A549 (cell line): ENCODE results near the gene ADCY10. TPM values are rescaled to one million over a fixed set of nuclear protein-coding genes. Genes with fewer than 3 reads are reported as not detected.

Source experiments
- ATAC-seq, 2 experiments: fragments of 200-7000 bp in 1 of 2; fragments of >200 bp in 1 of 2; cut with Nextera tagmentation in 1 of 2; cut with Tn5 transposase in 1 of 2; 3 replicates each; pipeline versions ENCODE4 v1.8.0 to v1.9.1; 2018 to 2020; ENCODE audit warnings: mild to moderate bottlenecking in 1 of 2, moderate library complexity in 1 of 2
- CTCF ChIA-PET: fragments of 300-600 bp; sonication (Branson Sonifier 250); formaldehyde crosslinking; extraction: SDS; loops from one replicate; lab custom pipeline; 2021; ENCODE audit warnings: antibody characterized with exemption, inconsistent platforms; lab: Yijun Ruan, JAX
- POLR2A ChIA-PET: fragments of 350-600 bp; formaldehyde crosslinking; extraction: SDS; loops from one replicate; lab custom pipeline; 2021; ENCODE audit warnings: antibody characterized with exemption, inconsistent platforms; lab: Yijun Ruan, JAX
- DNase-seq, 2 experiments: peaks; one replicate each; pipeline versions ENCODE4 v3.0.0 to v3.0.0-alpha.2; 2011 to 2016; ENCODE audit warnings: low read depth in 1 of 2, low spot score in 1 of 2
- FAIRE-seq: peaks from 2 replicates; lab custom pipeline; 2011; peaks lifted over from hg19 to GRCh38; lab: Jason Lieb, UNC
- H3K27ac ChIP-seq, 2 experiments: fragments of >200 bp; sonication (Bioruptor Twin); formaldehyde crosslinking; 3 replicates each; pipeline ENCODE4 v1.5.1; 2016 to 2017
- H3K4me1 ChIP-seq: fragments of >200 bp; sonication (Bioruptor Twin); formaldehyde crosslinking; 3 replicates; pipeline ENCODE4 v1.6.1; 2016
- H3K4me2 ChIP-seq: fragments of >200 bp; sonication (Bioruptor Twin); formaldehyde crosslinking; 3 replicates; pipeline ENCODE4 v1.6.1; 2016
- H3K4me3 ChIP-seq: fragments of >200 bp; sonication (Bioruptor Twin); formaldehyde crosslinking; 3 replicates; pipeline ENCODE4 v1.5.1; 2016
- H3K9me3 ChIP-seq: fragments of >200 bp; sonication (Bioruptor Twin); formaldehyde crosslinking; 3 replicates; pipeline ENCODE4 v1.6.1; 2016
- ATOH8 ChIP-seq: fragments of 250-450 bp; sonication (Bioruptor Pico); IDR thresholded peaks from 2 replicates; pipeline ENCODE4 v1.5.0; 2020; ENCODE audit warnings: low read depth, mild to moderate bottlenecking, moderate library complexity
- CBX2 ChIP-seq: fragments of 200-600 bp; sonication (generic); IDR thresholded peaks from 2 replicates; pipeline ENCODE4 v1.6.1; 2016; ENCODE audit warnings: low read depth, mild to moderate bottlenecking, borderline replicate concordance
- CBX8 ChIP-seq: fragments of 200-600 bp; sonication (generic); IDR thresholded peaks from 2 replicates; pipeline ENCODE4 v1.6.1; 2016
- CEBPB ChIP-seq, 2 experiments: fragments of >200 bp in 1 of 2; sonication (Bioruptor Twin) in 1 of 2; formaldehyde crosslinking in 1 of 2; IDR thresholded peaks; 2 replicates each; pipeline ENCODE4 v1.6.1; 2012 to 2016
- CTCF ChIP-seq: fragments of >200 bp; sonication (Bioruptor Twin); formaldehyde crosslinking; IDR thresholded peaks from 3 replicates; pipeline ENCODE4 v1.5.1; 2016
- EHF ChIP-seq: fragments of 250-450 bp; sonication (Bioruptor Pico); IDR thresholded peaks from 2 replicates; pipeline ENCODE4 v1.5.0; 2020; ENCODE audit warnings: mild to moderate bottlenecking
- FOXS1 ChIP-seq: fragments of 250-450 bp; sonication (Bioruptor Pico); IDR thresholded peaks from 2 replicates; pipeline ENCODE4 v1.5.0; 2020; ENCODE audit warnings: mild to moderate bottlenecking, moderate library complexity
- HDAC2 ChIP-seq: fragments of 200-600 bp; sonication (generic); IDR thresholded peaks from 2 replicates; pipeline ENCODE4 v1.6.1; 2016
- HOXA7 ChIP-seq: fragments of 250-450 bp; sonication (Bioruptor Pico); IDR thresholded peaks from 2 replicates; pipeline ENCODE4 v1.5.0; 2020; ENCODE audit warnings: mild to moderate bottlenecking, moderate library complexity
- JUN ChIP-seq, 2 experiments: fragments of >200 bp; sonication (Bioruptor Twin); formaldehyde crosslinking; IDR thresholded peaks; 2 replicates in 1 of 2; 3 replicates in 1 of 2; pipeline ENCODE4 v1.6.1; 2016 to 2017
- JUNB ChIP-seq: fragments of >200 bp; sonication (Bioruptor Twin); formaldehyde crosslinking; IDR thresholded peaks from 2 replicates; pipeline ENCODE4 v1.6.1; 2016
- NFE2L2 ChIP-seq: fragments of 150-350 bp; conservative IDR thresholded peaks from 2 replicates; pipeline ENCODE4 v1.6.1; 2014; ENCODE audit warnings: low read length
- NR3C1 ChIP-seq: fragments of >200 bp; sonication (Bioruptor Twin); formaldehyde crosslinking; IDR thresholded peaks from 3 replicates; pipeline ENCODE4 v1.6.1; 2017
- POLR2A ChIP-seq: IDR thresholded peaks from 2 replicates; pipeline ENCODE4 v1.6.1; 2012; ENCODE audit warnings: mild to moderate bottlenecking, low read length
- POLR2AphosphoS2 ChIP-seq: conservative IDR thresholded peaks from 2 replicates; pipeline ENCODE4 v1.6.1; 2012; ENCODE audit warnings: low read length, improper control_type of control experiment, inconsistent platforms
- RARB ChIP-seq: fragments of 250-450 bp; sonication (Bioruptor Pico); IDR thresholded peaks from 2 replicates; pipeline ENCODE4 v1.8.0; 2021; ENCODE audit warnings: mild to moderate bottlenecking, moderate library complexity
- RCOR1 ChIP-seq: fragments of 150-350 bp; IDR thresholded peaks from 2 replicates; pipeline ENCODE4 v1.6.1; 2014; ENCODE audit warnings: antibody characterized with exemption, low read length, low read depth
- RFX5 ChIP-seq: fragments of 450-650 bp; IDR thresholded peaks from 2 replicates; pipeline ENCODE4 v1.7.1; 2014; ENCODE audit warnings: antibody characterized with exemption, mild to moderate bottlenecking, moderate library complexity
- RNF2 ChIP-seq: fragments of 200-600 bp; sonication (generic); IDR thresholded peaks from 2 replicates; pipeline ENCODE4 v1.6.1; 2016; ENCODE audit warnings: low read depth, mild to moderate bottlenecking, antibody characterized with exemption, moderate library complexity, borderline replicate concordance
- SMC3 ChIP-seq: fragments of >200 bp; sonication (Bioruptor Twin); formaldehyde crosslinking; IDR thresholded peaks from 3 replicates; pipeline ENCODE4 v1.6.1; 2018; ENCODE audit warnings: inconsistent platforms
- USF2 ChIP-seq: fragments of 450-650 bp; IDR thresholded peaks from 2 replicates; pipeline ENCODE4 v1.6.1; 2014; ENCODE audit warnings: antibody characterized with exemption
- ZC3H11A ChIP-seq: fragments of 450-650 bp; IDR thresholded peaks from 2 replicates; pipeline ENCODE4 v1.6.1; 2014; ENCODE audit warnings: antibody characterized with exemption, mild to moderate bottlenecking
- WGBS: methylation state at CpG from one replicate; pipeline ENCODE4 v1.1.6; 2017; ENCODE audit errors: missing lambda C conversion rate; 5-methylcytosine and 5-hydroxymethylcytosine counted together
- polyA plus RNA-seq, 4 experiments: library from polyadenylated mRNA; depleted of rRNA in 3 of 4; stranded (reverse); fragments of >200 nt; fragmentation: RNase III in 1 of 4; extraction: RNeasy Plus Mini Kit Qiagen cat#74134 plus additional on column Dnase treatment in 1 of 4; gene quantifications; 2 replicates in 3 of 4; 3 replicates in 1 of 4; pipeline ENCODE4 v1.2.3, GENCODE V29; 2011 to 2017

The ADCY10 gene
- polyA plus RNA-seq, 2 of the 4 experiments (the other 2 are of a cell fraction), result 0.03 to 0.18 TPM

- 73% methylated on average over 5 of the region's 5 CpGs for WGBS
- peaks cover 13% of the 10 kb centered on the region; the same call in 1 of the 3 replicates for H3K4me1 ChIP-seq
- no peak overlapping the region for H3K4me3 ChIP-seq
- CTCF ChIA-PET, result interaction anchor here (0.9 to 2.2 kb wide), 6 partner anchors 9 to 77 kb away, joined by 3 to 7 read pairs (median 4); no protein-coding TSS in a partner anchor
- H3K27ac ChIP-seq, result no peak overlapping the region
- DNase-seq (peak in 1 of 2 experiments; percentile 12), FAIRE-seq (no peak), ATAC-seq (peak in 1 of 2 experiments; percentile 41; a peak in 1 of 6 replicates)
- TF ChIP-seq POLR2A, result no peak
- no peak for TF ChIP-seq SMC3
- no peak for TF ChIP-seq CTCF
- no peak for TF ChIP-seq CBX8
- no peak for TF ChIP-seq HOXA7
- no peak for TF ChIP-seq POLR2AphosphoS2
- H3K9me3 ChIP-seq, result no peaks in the 10 kb centered on the region
- H3K4me2 ChIP-seq, result no peak overlapping the region
- POLR2A ChIA-PET, result no interaction called here
Observed at GRCh38 chr1:167791281-167792187, 122.4 kb downstream of the ADCY10 start.

GRCh38 chr1:167790117-167790516, 123.8 kb downstream of the ADCY10 start:
- Histone ChIP-seq H3K4me3 (no peak overlapping the region), H3K4me2 (no peak overlapping the region), H3K27ac (no peak overlapping the region), H3K4me1 (no peaks in the 10 kb centered on the region)
- ATAC-seq (no peak), DNase-seq (no peak), FAIRE-seq (no peak)
- POLR2A ChIA-PET, result no interaction called here
- 88% methylated on average over 5 of the region's 5 CpGs for WGBS
- TF ChIP-seq CBX2 (no peak), FOXS1 (CRISPR knock-in tag) (no peak), RARB (CRISPR knock-in tag) (no peak), NR3C1 (no peak), HDAC2 (no peak)
- TF ChIP-seq, all 56 proteins: peak for 0
- CTCF ChIA-PET, result interaction anchor here (1.7 to 2.2 kb wide), 3 partner anchors 13 to 75 kb away, joined by 4 to 7 read pairs (median 6); no protein-coding TSS in a partner anchor
- no peaks in the 10 kb centered on the region for H3K9me3 ChIP-seq

GRCh38 chr1:167789501-167789900, 124.4 kb downstream of the ADCY10 start:
- POLR2A ChIA-PET, result no interaction called here
- ATAC-seq, result no peak

GRCh38 chr1:167786502-167786901, 127.4 kb downstream of the ADCY10 start:
- Histone ChIP-seq H3K4me1 (no peaks in the 10 kb centered on the region), H3K27ac (no peak overlapping the region), H3K9me3 (no peaks in the 10 kb centered on the region), H3K4me3 (no peak overlapping the region), H3K4me2 (no peak overlapping the region)
- no peak for FAIRE-seq
- no peak for DNase-seq
- no peak for ATAC-seq
- no peak for TF ChIP-seq ATOH8
- TF ChIP-seq CEBPB (IDR thresholded peaks at IDR 0.05), result no peak
- no peak for TF ChIP-seq FOXS1 (CRISPR knock-in tag)
- TF ChIP-seq JUNB, result no peak
- no peak for TF ChIP-seq HOXA7
- TF ChIP-seq RNF2, result no peak
- no peak for TF ChIP-seq ZC3H11A
- no peak for TF ChIP-seq RCOR1
- no peak for TF ChIP-seq JUN (IDR thresholded peaks at IDR 0.05)
- TF ChIP-seq EHF (CRISPR knock-in tag), result no peak
- TF ChIP-seq RFX5, result no peak
- no peak for TF ChIP-seq NFE2L2
- ChIA-PET POLR2A (no interaction called here), CTCF (no interaction called here)
- 90% methylated on average over 5 of the region's 5 CpGs for WGBS

More at GRCh38 chr1:167789501-167789900, 124.4 kb downstream of the ADCY10 start:
- no peak overlapping the region for H3K4me2 ChIP-seq
- no peak for DNase-seq
- no peak for TF ChIP-seq USF2
- H3K27ac ChIP-seq, result no peak overlapping the region
- H3K4me1 ChIP-seq, result no peaks in the 10 kb centered on the region
- no peak for FAIRE-seq
- no peak overlapping the region for H3K4me3 ChIP-seq
- 82% methylated on average over 3 of the region's 3 CpGs for WGBS
- CTCF ChIA-PET, result interaction anchor here (2.2 kb wide), 1 partner anchor 14 kb away, joined by 7 read pairs; no protein-coding TSS in a partner anchor
- H3K9me3 ChIP-seq, result no peaks in the 10 kb centered on the region
